Measurements from ENCODE around the gene POU2F2. TPM values are rescaled to one million over a fixed set of nuclear protein-coding genes. Genes with fewer than 3 reads are reported as not detected.

The POU2F2 gene
- total RNA-seq, 2 donors from 2014 or later = 0.11 to 0.83 TPM

DNA sequence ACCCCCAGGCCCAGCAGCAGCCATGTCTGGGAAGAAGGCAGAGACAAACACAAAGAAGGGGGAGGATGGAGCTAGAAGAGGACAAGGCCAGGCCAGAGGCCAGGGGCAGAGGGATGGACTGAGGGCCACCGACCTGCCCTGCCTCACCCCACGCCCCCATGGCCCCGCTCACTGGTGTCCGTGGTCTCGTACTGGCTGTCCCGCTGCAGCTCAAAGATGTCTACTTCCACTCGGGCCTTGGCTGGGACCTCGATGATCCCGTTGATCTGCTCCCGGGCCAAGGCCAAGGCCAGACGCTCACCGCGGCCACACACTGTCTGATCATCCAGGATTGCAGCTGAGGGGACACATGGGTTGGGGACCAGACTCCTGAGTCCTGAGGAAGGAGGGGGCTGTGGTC lies 67.2 kb downstream of the POU2F2 start:
- no peaks in the 10 kb centered on the region for H3K36me3 ChIP-seq
- no peak for DNase-seq (ENCODE audit: low spot score)
- H3K27ac ChIP-seq = no peak overlapping the region
- H3K27me3 ChIP-seq = no peaks in the 10 kb centered on the region
- H3K4me1 ChIP-seq = peaks cover 0 to 17% of the 10 kb centered on the region in 2 donors
- H3K4me3 ChIP-seq = no peak overlapping the region
- TF ChIP-seq, protein P1, sequence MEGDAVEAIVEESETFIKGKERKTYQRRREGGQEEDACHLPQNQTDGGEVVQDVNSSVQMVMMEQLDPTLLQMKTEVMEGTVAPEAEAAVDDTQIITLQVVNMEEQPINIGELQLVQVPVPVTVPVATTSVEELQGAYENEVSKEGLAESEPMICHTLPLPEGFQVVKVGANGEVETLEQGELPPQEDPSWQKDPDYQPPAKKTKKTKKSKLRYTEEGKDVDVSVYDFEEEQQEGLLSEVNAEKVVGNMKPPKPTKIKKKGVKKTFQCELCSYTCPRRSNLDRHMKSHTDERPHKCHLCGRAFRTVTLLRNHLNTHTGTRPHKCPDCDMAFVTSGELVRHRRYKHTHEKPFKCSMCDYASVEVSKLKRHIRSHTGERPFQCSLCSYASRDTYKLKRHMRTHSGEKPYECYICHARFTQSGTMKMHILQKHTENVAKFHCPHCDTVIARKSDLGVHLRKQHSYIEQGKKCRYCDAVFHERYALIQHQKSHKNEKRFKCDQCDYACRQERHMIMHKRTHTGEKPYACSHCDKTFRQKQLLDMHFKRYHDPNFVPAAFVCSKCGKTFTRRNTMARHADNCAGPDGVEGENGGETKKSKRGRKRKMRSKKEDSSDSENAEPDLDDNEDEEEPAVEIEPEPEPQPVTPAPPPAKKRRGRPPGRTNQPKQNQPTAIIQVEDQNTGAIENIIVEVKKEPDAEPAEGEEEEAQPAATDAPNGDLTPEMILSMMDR (IDR thresholded peaks at IDR 0.05) = no peak
- H3K9me3 ChIP-seq = no peaks in the 10 kb centered on the region

DNA sequence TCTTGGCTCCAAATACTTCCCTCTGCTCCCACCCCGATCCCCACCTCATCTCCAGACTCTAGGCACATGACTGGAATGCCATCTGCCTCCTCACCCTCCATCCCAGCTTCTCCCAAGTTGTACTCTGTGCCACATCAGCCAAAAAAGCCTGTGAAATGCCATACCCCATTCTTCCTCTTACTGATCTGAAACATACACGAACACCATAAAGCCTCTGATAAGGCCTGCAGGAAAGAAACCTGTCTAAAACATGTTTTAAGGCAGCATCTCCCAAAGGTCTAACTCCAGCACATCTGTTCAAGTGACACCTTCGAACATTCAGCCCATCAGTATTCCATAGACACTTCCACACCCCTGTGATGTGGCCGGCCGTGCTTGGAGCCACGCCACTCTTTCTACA lies 67.8 kb downstream of the POU2F2 start:
- Histone ChIP-seq H3K4me3 (no peak overlapping the region), H3K27ac (no peak overlapping the region), H3K27me3 (no peaks in the 10 kb centered on the region), H3K4me1 (peaks cover 0 to 11% of the 10 kb centered on the region in 2 donors), H3K36me3 (no peaks in the 10 kb centered on the region), H3K9me3 (no peaks in the 10 kb centered on the region)
- TF ChIP-seq, protein P1 (IDR thresholded peaks at IDR 0.05) = no peak
- no peak for DNase-seq (ENCODE audit: low spot score)

DNA sequence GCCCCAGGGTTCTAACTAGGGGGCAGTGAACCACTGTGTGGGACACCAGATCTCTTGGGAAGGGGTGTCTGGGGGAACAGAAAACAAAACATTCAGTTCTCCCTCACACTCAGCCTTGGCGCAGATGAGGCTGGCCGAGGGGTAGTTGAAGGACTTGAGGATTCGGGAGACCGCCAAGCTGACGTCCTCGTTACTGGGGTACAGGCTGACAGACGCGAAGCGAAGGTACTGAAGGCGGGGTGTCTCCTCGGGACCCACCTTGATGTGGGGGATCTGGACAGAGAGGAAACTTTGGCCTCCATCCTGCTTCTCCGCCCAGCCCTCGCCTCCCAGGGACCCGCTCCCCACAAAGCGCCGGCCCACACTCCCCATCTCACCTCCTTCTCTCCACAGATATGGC lies 69.9 kb downstream of the POU2F2 start:
- DNase-seq (ENCODE audit: low spot score) = no peak
- no peak overlapping the region for H3K27ac ChIP-seq
- no peak overlapping the region for H3K4me3 ChIP-seq
- H3K9me3 ChIP-seq = no peaks in the 10 kb centered on the region
- H3K4me1 ChIP-seq = no peaks in the 10 kb centered on the region
- TF ChIP-seq, protein P1 (IDR thresholded peaks at IDR 0.05) = no peak
- no peaks in the 10 kb centered on the region for H3K36me3 ChIP-seq
- H3K27me3 ChIP-seq = no peaks in the 10 kb centered on the region

DNA sequence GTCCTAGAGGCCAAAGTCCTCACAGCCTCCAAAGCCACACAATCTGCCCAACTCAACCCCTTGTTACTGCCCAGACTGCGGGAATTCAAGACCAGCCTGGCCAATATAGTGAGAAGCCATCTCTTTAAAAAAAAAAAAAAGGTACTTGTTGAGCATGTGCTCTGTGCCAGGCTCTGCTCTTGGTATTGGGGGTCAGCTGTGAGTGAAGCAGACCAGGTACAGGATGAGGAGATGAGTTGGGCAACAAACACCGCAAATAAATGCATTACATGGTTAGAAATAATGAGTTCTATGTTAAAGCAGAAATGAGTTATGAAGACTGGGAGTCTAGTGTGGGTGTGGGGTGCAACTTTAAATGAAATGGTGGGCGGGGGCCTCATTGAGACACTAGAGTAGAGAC lies 72.1 kb downstream of the POU2F2 start:
- no peaks in the 10 kb centered on the region for H3K27me3 ChIP-seq
- TF ChIP-seq, protein P1 (IDR thresholded peaks at IDR 0.05) = no peak
- no peaks in the 10 kb centered on the region for H3K4me1 ChIP-seq
- H3K9me3 ChIP-seq = no peaks in the 10 kb centered on the region
- DNase-seq (ENCODE audit: low spot score) = no peak
- H3K4me3 ChIP-seq = no peak overlapping the region
- no peak overlapping the region for H3K27ac ChIP-seq
- H3K36me3 ChIP-seq = no peaks in the 10 kb centered on the region

DNA sequence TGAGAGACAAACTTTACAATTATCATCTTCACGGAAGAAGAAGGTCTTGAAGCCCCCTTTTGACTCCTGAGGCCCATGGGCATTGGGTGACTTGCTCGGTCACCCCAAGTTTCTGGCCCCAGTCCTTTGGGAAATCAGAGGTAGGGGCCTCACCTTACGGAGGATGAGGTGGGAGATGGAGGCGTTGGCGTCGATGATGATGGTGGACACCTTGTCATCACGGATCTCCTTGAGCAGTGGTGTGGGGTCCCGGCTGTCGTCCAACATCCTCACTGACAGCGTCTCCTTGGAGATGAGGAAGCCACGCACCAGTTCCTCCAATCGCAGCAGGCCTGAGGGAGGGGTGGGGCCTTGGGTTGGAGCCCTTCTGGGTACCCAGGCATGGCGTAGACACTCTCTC lies 73.0 kb downstream of the POU2F2 start:
- H3K27ac ChIP-seq = no peak overlapping the region
- no peak overlapping the region for H3K4me3 ChIP-seq
- H3K4me1 ChIP-seq = no peaks in the 10 kb centered on the region
- no peaks in the 10 kb centered on the region for H3K36me3 ChIP-seq
- H3K27me3 ChIP-seq = no peaks in the 10 kb centered on the region
- TF ChIP-seq, protein P1 (IDR thresholded peaks at IDR 0.05) = no peak
- H3K9me3 ChIP-seq = no peaks in the 10 kb centered on the region
- no peak for DNase-seq (ENCODE audit: low spot score)

DNA sequence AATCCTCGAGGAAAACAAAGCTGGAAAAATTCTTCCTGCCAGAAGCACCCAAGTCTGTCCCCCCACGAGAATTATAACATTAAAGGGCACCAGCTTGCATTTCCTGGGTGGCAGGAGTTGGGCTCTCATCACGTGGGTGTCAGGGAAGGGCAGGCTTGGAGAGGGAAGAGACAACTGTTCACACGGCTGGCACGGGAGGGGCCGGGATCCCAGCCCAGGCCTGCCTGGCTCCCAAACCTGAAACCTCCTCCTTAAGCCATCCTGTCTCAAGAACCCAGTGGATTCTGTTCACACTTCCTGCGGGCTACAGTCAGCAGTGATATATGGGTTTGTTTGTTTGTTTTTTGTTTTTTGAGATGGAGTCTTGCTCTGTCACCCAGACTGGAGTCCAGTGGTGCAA lies 74.4 kb downstream of the POU2F2 start:
- DNase-seq (ENCODE audit: low spot score) = no peak
- H3K27ac ChIP-seq = no peak overlapping the region

More for the DNA sequence above, 74.4 kb downstream of the POU2F2 start:
- Histone ChIP-seq H3K27me3 (no peaks in the 10 kb centered on the region), H3K4me1 (peaks cover 0 to 6% of the 10 kb centered on the region in 2 donors), H3K9me3 (no peaks in the 10 kb centered on the region), H3K36me3 (no peaks in the 10 kb centered on the region), H3K4me3 (no peak overlapping the region)
- TF ChIP-seq, protein P1 (IDR thresholded peaks at IDR 0.05) = no peak

Measured in right atrium auricular region (tissue), 2 donors.